Measurements from ENCODE around the gene BCL2L1.

GRCh38 chr20:31644701-31645100, 78.0 kb downstream of the BCL2L1 start:
- no peak for TF ChIP-seq CTCF (IDR thresholded peaks at IDR 0.05; ENCODE audit: low read depth, low read length)
- no peak for TF ChIP-seq EZH2phosphoT487 (IDR thresholded peaks at IDR 0.05; ENCODE audit: low read depth)

Measured in OCI-LY3 (cell line).